BE2C (cell line): Measurements from ENCODE around the gene COPZ1.

Experiments
- DNase-seq: peaks from one replicate; pipeline ENCODE4 v3.0.0-alpha.2; 2020
- H3K27me3 ChIP-seq: fragments of 250-450 bp; sonication (Bioruptor Pico); 2 replicates; pipeline ENCODE4 v1.5.1; 2020; ENCODE audit warnings: mild to moderate bottlenecking
- H3K36me3 ChIP-seq: fragments of 250-450 bp; sonication (Bioruptor Pico); 2 replicates; pipeline ENCODE4 v1.5.1; 2020; ENCODE audit warnings: mild to moderate bottlenecking
- H3K4me1 ChIP-seq: fragments of 250-450 bp; sonication (Bioruptor Pico); 2 replicates; pipeline ENCODE4 v1.5.1; 2020
- H3K4me3 ChIP-seq: 2 replicates; pipeline ENCODE4 v1.5.1; 2011; ENCODE audit warnings: low read depth, low read length
- H3K9me3 ChIP-seq: fragments of 250-450 bp; sonication (Bioruptor Pico); 2 replicates; pipeline ENCODE4 v1.5.1; 2020
- TF ChIP-seq, protein P1 (sequence below): IDR thresholded peaks from 2 replicates; pipeline ENCODE4 v1.5.1; 2012; ENCODE audit warnings: mild to moderate bottlenecking, low read depth, low read length

COPZ1 gene

DNA sequence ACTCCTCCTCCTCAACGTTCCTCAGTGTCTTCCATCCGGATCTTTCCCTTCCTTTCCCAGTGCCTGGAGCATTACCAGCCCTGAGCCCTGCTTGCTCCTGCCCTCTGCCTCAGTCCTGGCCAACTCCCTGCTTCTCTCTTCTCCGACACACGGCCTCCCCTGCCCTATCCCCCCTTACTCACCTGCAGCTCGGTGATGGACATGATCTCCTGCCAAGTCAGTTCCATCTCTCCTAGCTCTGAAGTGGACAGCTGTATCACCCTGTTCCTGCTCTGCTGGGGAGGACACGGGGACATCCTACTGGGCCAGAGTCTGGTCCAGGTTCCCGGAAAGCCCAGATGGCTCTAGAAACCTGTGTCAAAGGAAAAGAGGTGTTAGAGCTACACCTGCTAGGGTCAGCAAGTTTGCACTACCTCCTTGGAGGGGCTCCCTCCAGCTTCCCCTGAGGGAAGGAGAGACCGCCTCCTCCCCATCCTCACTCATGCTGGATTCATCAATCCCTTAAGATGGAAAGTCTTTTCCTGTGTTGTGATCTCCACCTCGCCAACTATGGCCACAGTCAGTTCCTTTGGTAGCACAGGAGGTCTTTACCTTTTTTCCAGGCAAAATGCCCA, 29.9 kb upstream of the COPZ1 start:
- Histone ChIP-seq H3K27me3 (no peaks in the 10 kb centered on the region), H3K9me3 (no peaks in the 10 kb centered on the region; the same call in 1 of the 2 replicates), H3K4me1 (peaks cover 14% of the 10 kb centered on the region), H3K36me3 (no peaks in the 10 kb centered on the region; the same call in 1 of the 2 replicates), H3K4me3 (no peak overlapping the region)
- TF ChIP-seq, protein P1, sequence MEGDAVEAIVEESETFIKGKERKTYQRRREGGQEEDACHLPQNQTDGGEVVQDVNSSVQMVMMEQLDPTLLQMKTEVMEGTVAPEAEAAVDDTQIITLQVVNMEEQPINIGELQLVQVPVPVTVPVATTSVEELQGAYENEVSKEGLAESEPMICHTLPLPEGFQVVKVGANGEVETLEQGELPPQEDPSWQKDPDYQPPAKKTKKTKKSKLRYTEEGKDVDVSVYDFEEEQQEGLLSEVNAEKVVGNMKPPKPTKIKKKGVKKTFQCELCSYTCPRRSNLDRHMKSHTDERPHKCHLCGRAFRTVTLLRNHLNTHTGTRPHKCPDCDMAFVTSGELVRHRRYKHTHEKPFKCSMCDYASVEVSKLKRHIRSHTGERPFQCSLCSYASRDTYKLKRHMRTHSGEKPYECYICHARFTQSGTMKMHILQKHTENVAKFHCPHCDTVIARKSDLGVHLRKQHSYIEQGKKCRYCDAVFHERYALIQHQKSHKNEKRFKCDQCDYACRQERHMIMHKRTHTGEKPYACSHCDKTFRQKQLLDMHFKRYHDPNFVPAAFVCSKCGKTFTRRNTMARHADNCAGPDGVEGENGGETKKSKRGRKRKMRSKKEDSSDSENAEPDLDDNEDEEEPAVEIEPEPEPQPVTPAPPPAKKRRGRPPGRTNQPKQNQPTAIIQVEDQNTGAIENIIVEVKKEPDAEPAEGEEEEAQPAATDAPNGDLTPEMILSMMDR: no peak
- no peak for DNase-seq

DNA sequence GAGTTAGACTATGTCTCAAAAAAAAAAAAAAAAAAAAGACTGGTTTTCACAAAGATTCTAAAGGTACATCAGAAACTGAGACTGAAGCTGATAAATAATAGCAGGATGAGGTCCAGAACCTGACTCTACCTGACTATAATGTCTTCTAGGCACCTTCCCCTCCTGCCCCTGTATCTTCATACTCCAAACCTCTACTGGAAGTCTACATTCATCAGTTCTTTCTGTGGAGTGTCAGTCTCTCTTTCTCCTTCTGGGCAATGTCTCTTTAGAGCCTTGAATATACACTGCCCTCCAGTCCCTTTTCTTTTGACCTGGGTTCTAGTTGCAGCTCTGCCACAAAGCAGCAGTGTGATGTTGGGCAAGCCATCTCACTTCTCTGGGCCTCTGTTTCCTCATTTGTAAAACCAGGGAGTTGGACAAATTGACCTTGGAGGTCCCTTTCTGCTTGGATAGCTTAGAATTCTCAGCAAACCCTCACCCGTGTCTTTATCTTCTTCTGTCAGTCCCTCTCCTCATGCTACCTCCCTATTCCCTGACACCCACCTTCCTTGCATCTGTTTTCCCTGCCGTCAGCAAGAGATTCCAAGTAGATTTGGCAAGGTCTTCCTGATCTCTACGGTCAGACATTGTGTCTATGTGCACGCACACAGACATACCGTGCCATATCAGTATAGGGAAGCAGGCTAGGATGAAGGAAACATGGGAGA, 28.4 kb upstream of the COPZ1 start:
- Histone ChIP-seq H3K4me3 (no peak overlapping the region), H3K27me3 (no peaks in the 10 kb centered on the region), H3K9me3 (no peaks in the 10 kb centered on the region; the same call in 1 of the 2 replicates), H3K36me3 (no peaks in the 10 kb centered on the region; the same call in 1 of the 2 replicates), H3K4me1 (peaks cover 18% of the 10 kb centered on the region)
- no peak for DNase-seq
- TF ChIP-seq, protein P1: no peak

DNA sequence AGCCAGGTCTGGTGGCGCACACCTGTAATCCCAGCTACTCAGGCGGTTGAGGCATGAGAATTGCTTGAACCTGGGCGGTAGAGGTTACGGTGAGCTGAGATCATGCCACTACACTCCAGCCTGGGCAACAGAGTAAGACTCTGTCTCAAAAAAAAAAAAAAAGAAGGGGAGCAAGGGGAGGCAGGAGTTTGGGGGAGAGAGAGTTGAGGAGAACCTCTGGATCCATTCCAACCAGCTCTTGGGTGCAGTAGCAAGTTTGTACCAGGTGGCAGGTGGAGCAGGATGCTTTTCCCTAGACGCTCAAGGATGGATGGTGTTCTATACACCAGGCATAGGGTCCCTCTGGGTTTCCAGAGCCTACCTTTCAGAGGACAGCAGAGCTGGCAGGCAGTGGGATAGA, 26.0 kb upstream of the COPZ1 start:
- Histone ChIP-seq H3K36me3 (no peaks in the 10 kb centered on the region), H3K4me3 (no peak overlapping the region), H3K4me1 (peaks cover 19% of the 10 kb centered on the region), H3K9me3 (no peaks in the 10 kb centered on the region; the same call in 1 of the 2 replicates), H3K27me3 (no peaks in the 10 kb centered on the region)
- TF ChIP-seq, protein P1: no peak
- no peak for DNase-seq

DNA sequence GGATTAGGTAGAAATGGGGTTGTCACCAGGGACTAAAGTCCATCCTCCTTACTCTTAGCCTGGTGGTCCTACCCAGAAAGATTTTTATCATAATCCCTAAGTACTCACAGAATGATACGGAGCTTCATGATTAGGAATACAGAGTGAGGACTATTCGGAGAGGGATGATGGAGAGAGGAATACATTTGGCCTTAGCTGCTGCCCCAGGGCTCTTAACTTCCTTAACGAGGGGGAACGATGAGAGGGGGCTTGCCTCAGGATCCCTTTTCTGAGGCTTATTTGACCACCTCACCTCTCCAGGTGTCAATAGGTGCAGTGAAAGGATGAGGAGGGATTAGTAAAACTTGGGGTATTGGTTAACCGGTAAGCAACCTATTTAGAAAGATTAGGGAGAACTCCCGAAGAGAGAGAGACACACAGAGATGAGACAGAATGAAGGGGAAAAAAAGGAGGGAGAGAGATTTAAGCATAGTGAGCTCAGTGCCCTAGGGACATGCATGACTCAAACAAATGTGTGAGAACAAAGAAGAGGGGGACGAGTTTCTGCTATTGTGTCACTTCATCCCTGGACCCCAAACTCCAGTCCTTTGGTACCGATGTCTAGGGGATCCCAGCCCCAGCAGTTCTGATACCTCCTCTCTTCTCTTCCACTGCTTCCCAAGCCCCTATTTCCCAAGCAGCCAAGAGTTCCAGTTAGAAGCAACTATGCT, 25.3 kb upstream of the COPZ1 start:
- TF ChIP-seq, protein P1: no peak
- Histone ChIP-seq H3K4me1 (peaks cover 21% of the 10 kb centered on the region), H3K9me3 (no peaks in the 10 kb centered on the region), H3K27me3 (no peaks in the 10 kb centered on the region), H3K36me3 (no peaks in the 10 kb centered on the region), H3K4me3 (no peak overlapping the region)
- no peak for DNase-seq

DNA sequence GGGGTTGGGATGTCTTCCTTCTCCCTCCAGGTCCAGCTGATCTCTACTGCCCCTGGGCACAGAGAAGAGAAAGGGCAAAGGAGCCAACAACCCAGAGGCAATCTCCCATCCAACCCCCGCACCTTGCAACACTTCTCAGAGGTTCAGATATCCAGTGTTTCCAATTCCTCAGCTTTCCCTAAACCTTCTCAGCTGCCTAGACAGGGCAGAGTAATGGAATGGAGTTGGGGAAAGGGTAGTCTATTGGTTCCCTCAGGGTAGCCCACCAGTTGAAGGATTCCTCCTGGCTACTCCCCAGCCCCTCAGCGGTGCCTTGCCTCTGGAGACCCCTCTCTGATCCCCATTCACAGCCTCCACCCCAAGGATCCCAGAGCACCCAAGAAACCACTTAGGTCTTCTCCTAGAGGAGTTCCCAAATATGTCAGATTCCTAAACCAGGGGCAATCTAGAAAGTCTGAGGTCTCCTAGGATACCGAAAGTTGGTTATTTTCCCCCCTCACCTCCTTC, 24.7 kb upstream of the COPZ1 start:
- no peak for DNase-seq
- H3K4me3 ChIP-seq: peak overlapping the region; percentile 36; the same call in 1 of the 2 replicates

More for the DNA sequence above, 24.7 kb upstream of the COPZ1 start:
- no peaks in the 10 kb centered on the region for H3K27me3 ChIP-seq
- H3K4me1 ChIP-seq: peaks cover 17% of the 10 kb centered on the region
- H3K36me3 ChIP-seq: no peaks in the 10 kb centered on the region
- H3K9me3 ChIP-seq: no peaks in the 10 kb centered on the region
- TF ChIP-seq, protein P1: no peak
